Measurements from ENCODE around the gene PPARA.

PPARA gene

DNA sequence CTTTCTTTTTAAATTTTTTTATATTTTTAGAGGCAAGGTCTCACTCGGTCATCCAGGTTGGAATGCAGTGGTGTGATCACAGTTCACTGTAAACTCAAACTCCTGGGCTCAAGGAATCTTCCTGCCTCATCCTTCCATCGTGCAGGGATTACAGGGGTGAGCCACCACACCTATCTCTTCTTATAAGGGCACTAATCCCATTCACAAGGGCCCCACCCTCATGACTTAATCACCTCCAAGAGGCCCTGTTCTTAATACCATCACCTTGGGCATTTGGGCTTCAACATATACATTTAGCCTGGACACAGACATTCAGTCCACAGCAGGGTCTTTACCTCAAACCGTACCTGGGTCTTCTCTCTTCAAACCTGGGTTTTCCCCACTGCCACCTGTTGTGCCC is 141.8 kb downstream of the PPARA start:
- DNase-seq, result no peak
- no peak overlapping the region for H2BK5ac ChIP-seq (ENCODE audit: low read depth, low read length, poor library complexity)
- H3K9ac ChIP-seq (ENCODE audit: low read length), result no peak overlapping the region
- no peak overlapping the region for H2AFZ ChIP-seq (ENCODE audit: insufficient read depth, low read length, poor library complexity)
- H3K27ac ChIP-seq (ENCODE audit: low read depth, low read length), result no peak overlapping the region
- H4K12ac ChIP-seq (ENCODE audit: low read depth, low read length), result no peak overlapping the region
- no peaks in the 10 kb centered on the region for H3K27me3 ChIP-seq (ENCODE audit: insufficient read depth, low read length)
- H3K4me3 ChIP-seq (ENCODE audit: low read depth, low read length), result no peak overlapping the region
- H3K79me1 ChIP-seq (ENCODE audit: low read length), result peaks cover 8% of the 10 kb centered on the region
- no peak overlapping the region for H4K91ac ChIP-seq (ENCODE audit: low read depth, low read length)
- no peak overlapping the region for H3K4me2 ChIP-seq (ENCODE audit: low read length)
- WGBS (ENCODE audit: extremely low coverage, insufficient coverage, insufficient read length), result no CpG with 5 or more reads among the region's 3 CpGs
- peaks cover 16 to 31% of the 10 kb centered on the region in 2 experiments for H3K36me3 ChIP-seq (ENCODE audit: control insufficient read depth in 1 of 2, insufficient read depth in 2 of 2, low read length in 2 of 2)
- H2AK5ac ChIP-seq (ENCODE audit: low read length), result no peak overlapping the region
- peaks cover 1% of the 10 kb centered on the region for H3K9me3 ChIP-seq (ENCODE audit: insufficient read depth, low read depth, low read length)
- no peak overlapping the region for H3K14ac ChIP-seq (ENCODE audit: low read length)
- H2BK120ac ChIP-seq (ENCODE audit: insufficient read depth, low read length, poor library complexity), result no peak overlapping the region
- H3K18ac ChIP-seq (ENCODE audit: low read length), result no peak overlapping the region
- H3K79me2 ChIP-seq (ENCODE audit: control insufficient read depth, insufficient read depth, low read length, poor library complexity), result peaks cover 7% of the 10 kb centered on the region
- H3K4ac ChIP-seq (ENCODE audit: low read depth, low read length), result no peak overlapping the region
- H4K8ac ChIP-seq (ENCODE audit: low read depth, low read length), result no peak overlapping the region
- no peak overlapping the region for H2BK12ac ChIP-seq (ENCODE audit: low read length)
- H3K4me1 ChIP-seq (ENCODE audit: control insufficient read depth in 1 of 2, insufficient read depth in 2 of 2, low read length in 2 of 2), result peaks cover 6% of the 10 kb centered on the region in 2 experiments
- no peak overlapping the region for H3K23ac ChIP-seq (ENCODE audit: low read length)

DNA sequence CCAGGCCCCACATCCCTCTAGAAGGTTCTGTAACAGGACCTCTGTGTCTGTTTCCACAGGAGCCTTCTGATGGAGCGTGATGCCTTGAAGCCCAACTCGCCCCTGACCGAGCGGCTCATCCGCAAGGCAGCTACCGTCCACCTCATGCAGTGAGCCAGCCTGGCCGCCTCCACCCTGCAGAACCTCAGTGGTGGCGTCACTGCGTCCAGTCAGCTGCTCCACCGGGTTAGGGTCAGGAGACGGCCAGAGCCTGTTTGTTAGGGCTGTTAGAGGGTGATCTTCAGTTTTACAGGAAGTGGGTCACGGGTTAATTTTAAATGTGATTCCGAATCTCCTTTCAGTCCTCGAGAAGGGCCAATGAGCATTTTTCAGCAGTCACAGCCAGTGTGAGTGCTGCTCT is 142.4 kb downstream of the PPARA start:
- H3K27me3 ChIP-seq (ENCODE audit: insufficient read depth, low read length), result no peaks in the 10 kb centered on the region
- no CpG with 5 or more reads among the region's 14 CpGs for WGBS (ENCODE audit: extremely low coverage, insufficient coverage, insufficient read length)
- no peak overlapping the region for H3K4ac ChIP-seq (ENCODE audit: low read depth, low read length)
- H3K79me2 ChIP-seq (ENCODE audit: control insufficient read depth, insufficient read depth, low read length, poor library complexity), result peaks cover 9% of the 10 kb centered on the region
- H3K14ac ChIP-seq (ENCODE audit: low read length), result no peak overlapping the region
- H3K4me3 ChIP-seq (ENCODE audit: low read depth, low read length), result no peak overlapping the region
- no peak overlapping the region for H3K9ac ChIP-seq (ENCODE audit: low read length)
- peaks cover 10% of the 10 kb centered on the region for H3K79me1 ChIP-seq (ENCODE audit: low read length)
- H4K12ac ChIP-seq (ENCODE audit: low read depth, low read length), result no peak overlapping the region
- peaks cover 6% of the 10 kb centered on the region in 2 experiments for H3K4me1 ChIP-seq (ENCODE audit: control insufficient read depth in 1 of 2, insufficient read depth in 2 of 2, low read length in 2 of 2)
- H4K8ac ChIP-seq (ENCODE audit: low read depth, low read length), result no peak overlapping the region
- H3K4me2 ChIP-seq (ENCODE audit: low read length), result no peak overlapping the region
- H2BK12ac ChIP-seq (ENCODE audit: low read length), result no peak overlapping the region
- H3K36me3 ChIP-seq (ENCODE audit: control insufficient read depth in 1 of 2, insufficient read depth in 2 of 2, low read length in 2 of 2), result peaks cover 11 to 28% of the 10 kb centered on the region in 2 experiments
- DNase-seq, result no peak
- no peak overlapping the region for H2AFZ ChIP-seq (ENCODE audit: insufficient read depth, low read length, poor library complexity)
- H3K18ac ChIP-seq (ENCODE audit: low read length), result no peak overlapping the region
- no peak overlapping the region for H3K23ac ChIP-seq (ENCODE audit: low read length)
- no peak overlapping the region for H2BK120ac ChIP-seq (ENCODE audit: insufficient read depth, low read length, poor library complexity)
- no peak overlapping the region for H4K91ac ChIP-seq (ENCODE audit: low read depth, low read length)
- H2BK5ac ChIP-seq (ENCODE audit: low read depth, low read length, poor library complexity), result no peak overlapping the region
- no peak overlapping the region for H3K27ac ChIP-seq (ENCODE audit: low read depth, low read length)
- peaks cover 1% of the 10 kb centered on the region for H3K9me3 ChIP-seq (ENCODE audit: insufficient read depth, low read depth, low read length)
- H2AK5ac ChIP-seq (ENCODE audit: low read length), result no peak overlapping the region

Measured in trophoblast cell (in vitro differentiated cells and primary cell).